Fibroblast of villous mesenchyme (primary cell): ENCODE results near the gene VWF. TPM values are rescaled to one million over a fixed set of nuclear protein-coding genes. Genes with fewer than 3 reads are reported as not detected.

Experiments
- DNase-seq: peaks from one replicate; pipeline ENCODE4 v3.0.0-alpha.2; 2010; ENCODE audit warnings: low read depth
- H3K4me3 ChIP-seq: 2 replicates; pipeline ENCODE4 v1.5.1; 2011; ENCODE audit warnings: low read depth, mild to moderate bottlenecking, low read length
- CTCF ChIP-seq: IDR thresholded peaks from 2 replicates; pipeline ENCODE4 v1.5.1; 2012; ENCODE audit warnings: low read depth, mild to moderate bottlenecking, low read length; ENCODE audit not compliant: insufficient read depth
- total RNA-seq: library from RNA; depleted of rRNA; stranded (reverse); fragments of >200 nt; gene quantifications from 2 replicates; pipeline ENCODE4 v1.2.3, GENCODE V29; 2012

VWF gene
- total RNA-seq, 1 donor: under 0.01 TPM

- DNase-seq: no peak
- no peak for TF ChIP-seq CTCF
- H3K4me3 ChIP-seq: no peak overlapping the region
Observed at GRCh38 chr12:6059221-6059620, 65.2 kb downstream of the VWF start.

GRCh38 chr12:6058481-6059161 is 65.8 kb downstream of the VWF start:
- no peak for TF ChIP-seq CTCF
- H3K4me3 ChIP-seq: no peak overlapping the region
- DNase-seq: no peak

- no peak for DNase-seq
- H3K4me3 ChIP-seq: no peak overlapping the region
- no peak for TF ChIP-seq CTCF
Observed at GRCh38 chr12:6057700-6058099, 66.8 kb downstream of the VWF start.

- H3K4me3 ChIP-seq: no peak overlapping the region
- TF ChIP-seq CTCF: peak; percentile 32
- DNase-seq: no peak
Observed at GRCh38 chr12:6056406-6057240, 67.8 kb downstream of the VWF start.

GRCh38 chr12:6053541-6053940 is 70.9 kb downstream of the VWF start:
- no peak overlapping the region for H3K4me3 ChIP-seq
- TF ChIP-seq CTCF: no peak
- DNase-seq: no peak

- no peak for DNase-seq
- TF ChIP-seq CTCF: no peak
- H3K4me3 ChIP-seq: no peak overlapping the region
Observed at GRCh38 chr12:6052940-6053329, 71.5 kb downstream of the VWF start.
